SKM-1 (cell line): ENCODE data around the gene BLOC1S6.
A peak's percentile ranks its signal among the peaks of the same experiment; 100 is the strongest.

ENCODE experiments used
- DNase-seq: peaks from one replicate; lab custom pipeline; 2025; ENCODE audit not compliant: unreplicated experiment; lab: John Stamatoyannopoulos, UW

BLOC1S6 gene

DNA sequence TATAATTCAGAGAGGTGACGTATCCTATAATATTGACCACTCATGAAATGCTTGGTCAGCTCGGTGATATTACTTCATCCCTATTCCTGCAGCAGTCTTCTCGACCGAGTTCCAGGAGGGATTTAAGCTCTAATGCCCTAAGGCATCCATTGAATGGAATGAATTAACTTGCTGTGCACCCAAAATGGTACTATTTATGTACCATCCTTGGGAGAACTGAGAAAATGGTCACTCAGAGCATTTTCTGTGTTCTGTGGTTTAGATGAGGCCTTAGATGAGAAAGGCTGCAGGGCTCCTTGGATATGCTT is 638 bp downstream of the BLOC1S6 start:
- no peak for DNase-seq

DNA sequence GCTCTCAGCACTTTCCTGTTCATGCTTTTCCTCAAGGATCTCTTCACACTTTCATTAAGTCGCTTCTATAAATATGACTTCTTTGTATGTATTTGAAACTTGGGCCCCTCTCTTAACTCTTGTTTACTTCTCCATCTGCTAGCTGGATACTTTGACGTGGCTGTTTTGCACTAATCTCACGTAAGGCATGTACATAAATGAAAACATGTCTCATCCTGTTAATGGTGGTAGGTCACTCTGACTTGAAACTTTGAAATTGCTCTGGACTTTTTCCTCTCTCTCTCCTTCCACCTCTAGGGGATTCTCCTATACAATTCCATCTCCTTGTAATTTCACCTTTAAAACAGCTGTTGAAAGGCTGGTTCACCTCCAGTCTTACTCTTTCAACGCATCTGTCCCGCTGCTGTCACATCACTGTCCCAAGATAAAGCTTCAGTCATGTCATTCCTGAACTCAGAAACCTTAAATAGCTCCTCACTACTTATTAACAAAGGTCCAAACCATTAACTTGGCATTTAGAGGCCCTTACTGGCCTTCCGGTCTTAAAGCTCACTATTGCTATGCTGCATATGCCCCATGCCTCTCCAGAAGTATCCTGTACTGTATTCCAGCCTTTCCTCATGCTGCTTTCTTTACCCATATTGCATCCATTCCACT is 1.2 kb downstream of the BLOC1S6 start:
- no peak for DNase-seq

DNA sequence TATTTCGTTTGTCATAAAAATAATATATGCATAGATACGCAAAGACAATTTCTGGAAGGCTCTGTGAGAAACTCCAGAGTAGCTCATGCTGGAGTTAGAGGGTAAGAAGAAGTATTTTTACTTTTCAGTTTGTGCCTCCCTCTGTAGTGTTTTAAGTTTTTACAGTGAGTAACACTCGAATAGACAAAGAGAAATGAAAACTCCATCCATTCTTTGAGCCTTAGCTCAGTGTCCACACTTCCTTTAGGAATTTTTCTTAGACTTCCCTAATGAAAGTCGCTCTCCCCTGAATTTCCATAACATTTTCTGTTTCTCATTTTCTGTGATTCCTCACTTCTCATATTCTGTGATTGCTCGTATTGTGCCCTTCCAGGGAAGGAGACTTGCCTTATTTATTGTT is 2.1 kb downstream of the BLOC1S6 start:
- no peak for DNase-seq

DNA sequence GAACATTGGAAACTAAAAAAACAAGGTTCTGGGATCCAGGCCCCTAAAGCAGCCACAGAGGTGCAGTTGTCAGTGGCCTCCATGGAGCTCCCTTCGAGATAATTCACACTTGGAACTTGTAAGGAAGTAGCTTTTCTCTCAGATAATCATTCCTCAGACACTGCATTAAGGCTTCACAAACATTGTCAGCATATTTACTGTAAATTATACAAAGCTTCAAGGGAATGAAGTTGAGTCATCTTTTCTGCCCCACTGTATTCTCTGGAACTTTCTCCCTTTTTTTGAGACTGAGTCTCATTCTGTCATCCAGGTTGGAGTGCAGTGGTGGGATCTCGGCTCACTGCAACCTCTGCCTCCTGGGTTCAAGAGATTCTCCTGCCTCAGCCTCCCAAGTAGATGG is 7.1 kb downstream of the BLOC1S6 start:
- no peak for DNase-seq

DNA sequence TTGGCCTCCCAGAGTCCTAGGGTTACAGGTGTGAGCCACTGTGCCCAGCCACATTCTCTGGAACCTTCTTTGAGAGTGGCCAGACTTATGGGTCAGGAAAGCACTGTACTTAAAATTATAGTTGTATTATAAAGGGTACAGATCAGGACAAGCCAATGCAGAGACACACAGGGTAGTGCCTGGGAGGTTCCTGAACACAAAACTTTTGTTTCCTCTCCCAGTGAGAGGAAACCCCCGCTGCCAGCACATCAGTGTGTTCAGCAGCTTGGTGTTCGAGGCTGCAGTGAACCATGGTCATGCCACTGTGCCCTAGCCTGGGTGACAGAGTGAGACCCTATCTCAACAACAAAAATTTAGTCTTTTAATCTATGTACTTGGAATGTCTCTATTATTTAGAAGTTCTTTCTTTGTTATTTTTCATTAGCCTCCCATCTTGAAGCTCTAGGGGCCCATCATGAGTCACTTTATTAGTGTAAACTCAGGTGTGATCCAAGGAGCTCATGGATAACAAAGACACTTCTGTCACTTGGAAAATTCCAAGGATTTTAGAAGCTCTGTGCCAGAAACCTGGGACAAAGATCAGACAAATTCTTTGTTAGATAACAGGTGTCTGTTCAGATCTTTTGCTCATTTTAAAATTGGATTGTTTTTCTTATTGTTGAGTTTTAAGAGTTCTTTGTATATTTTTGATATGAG is 7.8 kb downstream of the BLOC1S6 start:
- DNase-seq: no peak

DNA sequence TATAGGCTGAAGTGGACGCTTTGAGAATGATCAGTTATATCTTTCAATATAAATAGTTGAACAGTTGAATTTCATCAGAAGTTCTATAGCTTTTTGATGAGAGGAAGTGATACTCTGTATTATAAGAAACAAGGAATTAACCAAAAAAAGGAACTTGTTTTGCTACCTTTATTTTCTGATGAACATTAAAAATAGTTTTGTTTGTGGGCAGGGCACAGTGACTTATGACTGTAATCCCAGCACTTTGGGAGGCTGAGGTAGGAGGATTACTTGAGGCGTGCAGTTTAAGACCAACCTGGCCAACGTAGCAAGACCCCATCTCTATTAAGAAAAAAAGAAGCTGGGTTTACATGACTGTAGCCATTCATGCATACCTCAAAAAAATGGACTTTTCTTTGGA is 16.7 kb downstream of the BLOC1S6 start:
- DNase-seq: no peak

DNA sequence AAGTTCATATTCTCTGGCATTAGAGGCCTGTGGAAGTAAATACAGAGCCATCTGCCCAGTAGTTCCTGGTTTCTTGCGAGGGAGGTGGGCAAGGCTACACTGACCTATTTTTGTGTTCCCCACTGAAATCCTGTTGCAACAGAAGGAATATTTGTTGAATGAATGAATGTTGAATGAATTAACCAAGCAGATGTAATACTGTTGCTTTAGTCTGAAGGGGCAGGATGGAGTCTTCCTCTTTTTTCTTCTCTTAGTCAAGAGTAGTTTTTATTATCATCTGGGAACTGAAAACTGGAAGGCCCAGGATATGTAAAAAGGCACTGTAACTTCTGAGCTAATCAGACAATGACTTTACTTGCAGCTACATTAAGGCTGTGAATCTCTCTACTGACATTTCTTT is 17.1 kb downstream of the BLOC1S6 start:
- DNase-seq: peak; percentile 57

DNA sequence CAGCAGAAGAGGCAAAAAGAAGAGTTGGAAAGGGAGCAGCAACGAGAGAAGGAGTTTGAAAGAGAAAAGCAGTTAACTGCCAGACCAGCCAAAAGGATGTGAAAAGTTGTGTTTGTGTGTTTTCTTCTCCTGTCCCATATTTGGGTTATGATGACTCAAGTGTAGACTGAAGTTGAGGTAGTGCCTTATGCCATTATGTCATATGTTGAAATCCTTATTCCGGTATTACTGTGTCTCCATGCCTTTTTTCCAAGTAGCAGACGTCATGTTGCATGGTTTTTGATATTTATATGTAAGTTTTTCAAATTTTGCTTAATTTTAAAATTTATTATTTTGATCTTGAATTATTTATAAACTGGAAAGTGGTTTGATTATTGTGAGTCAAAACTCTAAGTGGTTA is 19.2 kb downstream of the BLOC1S6 start:
- DNase-seq: no peak

DNA sequence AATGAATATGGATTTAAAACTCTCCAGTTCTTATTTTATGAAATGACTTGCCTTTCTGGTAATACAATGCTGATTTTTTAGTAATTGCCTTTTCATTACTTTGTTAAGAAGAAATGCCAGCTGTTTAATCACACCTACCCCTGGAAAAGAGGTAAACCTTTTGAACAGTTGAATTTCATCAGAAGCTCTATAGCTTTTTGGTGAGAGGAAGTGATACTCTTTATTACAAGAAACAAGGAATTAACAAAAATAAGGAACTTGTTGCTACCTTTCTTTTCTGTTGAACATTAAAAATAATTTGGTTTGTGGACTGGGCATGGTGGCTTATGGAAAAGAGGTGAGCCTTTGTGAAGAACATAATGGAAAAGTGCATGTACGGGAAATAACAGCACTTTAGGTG is 19.7 kb downstream of the BLOC1S6 start:
- no peak for DNase-seq

DNA sequence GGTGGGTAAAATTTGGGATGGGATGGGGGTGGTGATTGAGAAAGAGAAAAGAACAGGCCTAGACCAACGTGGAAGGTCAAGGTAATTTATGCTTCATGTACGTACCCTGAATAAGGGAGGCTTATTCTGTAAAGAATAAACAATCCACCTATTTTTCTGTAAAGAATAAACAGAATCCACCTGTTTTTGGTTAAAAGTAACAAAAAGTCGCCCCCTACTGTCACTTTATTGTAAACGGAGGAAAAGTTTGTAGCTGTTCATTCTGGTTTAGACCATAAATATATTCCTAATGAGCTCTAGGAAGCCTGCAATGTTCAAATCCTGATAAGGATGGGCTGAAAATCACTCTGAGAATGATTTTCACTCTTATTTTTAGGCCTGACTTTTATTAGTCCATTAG is 24.1 kb downstream of the BLOC1S6 start:
- DNase-seq: no peak

DNA sequence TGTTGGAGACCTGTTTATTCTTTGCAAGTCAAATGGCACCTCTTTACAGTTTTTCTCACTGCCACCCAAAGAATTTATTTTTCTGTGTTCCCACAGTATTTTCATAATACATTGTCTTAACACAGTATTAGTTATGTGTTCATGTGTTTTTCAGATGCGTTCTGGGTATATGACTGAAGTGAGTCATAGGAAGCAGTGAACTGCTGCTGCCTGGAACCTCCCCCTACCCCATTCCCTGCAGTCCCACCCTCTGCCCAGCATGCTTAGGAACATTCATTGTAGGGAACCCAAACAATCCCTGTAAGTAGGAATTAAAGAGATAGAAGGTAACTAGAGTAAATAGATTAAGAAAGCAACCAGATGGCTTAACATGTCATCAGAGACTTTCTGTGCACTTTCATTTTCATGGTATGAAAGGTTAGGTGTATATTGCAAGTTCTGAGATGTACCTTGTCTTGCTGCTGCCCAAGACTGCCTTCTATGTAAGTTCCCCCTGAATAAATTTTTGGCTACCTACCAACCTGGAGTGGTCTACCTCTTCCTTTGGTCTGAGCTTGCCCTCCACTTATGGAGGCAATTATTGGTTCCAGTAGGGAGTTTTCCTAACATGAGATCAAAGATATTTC is 25.7 kb downstream of the BLOC1S6 start:
- DNase-seq: no peak

DNA sequence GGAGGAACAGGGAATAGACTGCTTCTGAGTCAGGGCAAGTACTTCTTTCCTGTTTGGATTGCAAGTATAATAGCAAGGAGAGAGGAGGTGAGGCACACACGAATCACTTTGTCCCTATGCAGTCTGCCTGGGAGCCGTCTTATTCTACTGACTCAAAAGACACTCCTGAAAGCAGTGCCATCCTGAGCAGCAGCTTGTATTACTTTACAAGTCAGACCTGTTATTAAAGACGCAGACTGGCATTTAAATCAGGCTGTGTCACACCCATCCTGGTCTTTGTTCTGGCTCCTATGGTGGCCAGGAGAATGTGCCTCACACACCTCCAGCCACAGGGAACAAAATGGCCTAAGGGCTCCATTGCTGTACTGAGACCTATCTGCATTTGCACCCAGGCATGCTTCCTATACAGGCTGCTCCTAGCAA is 29.7 kb downstream of the BLOC1S6 start:
- DNase-seq: no peak

DNA sequence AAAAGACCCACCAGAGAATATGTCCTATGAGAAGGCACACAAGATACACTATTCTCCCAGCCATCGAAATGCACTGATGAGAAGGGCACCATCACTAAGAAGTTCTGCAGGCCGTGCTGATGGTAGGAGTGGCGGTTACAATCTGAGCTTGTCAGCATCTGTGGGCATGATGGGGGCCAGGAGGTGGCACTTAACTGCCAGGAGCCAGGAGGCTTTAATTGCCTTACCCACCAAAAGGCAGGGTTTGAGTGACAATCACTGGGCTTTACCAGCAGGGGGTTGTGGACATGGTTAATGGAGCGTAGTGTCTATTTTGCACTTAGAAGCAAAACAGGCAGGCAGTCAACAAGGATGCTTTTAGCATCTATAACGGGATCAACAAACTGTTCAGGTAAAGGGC is 31.6 kb downstream of the BLOC1S6 start:
- no peak for DNase-seq

DNA sequence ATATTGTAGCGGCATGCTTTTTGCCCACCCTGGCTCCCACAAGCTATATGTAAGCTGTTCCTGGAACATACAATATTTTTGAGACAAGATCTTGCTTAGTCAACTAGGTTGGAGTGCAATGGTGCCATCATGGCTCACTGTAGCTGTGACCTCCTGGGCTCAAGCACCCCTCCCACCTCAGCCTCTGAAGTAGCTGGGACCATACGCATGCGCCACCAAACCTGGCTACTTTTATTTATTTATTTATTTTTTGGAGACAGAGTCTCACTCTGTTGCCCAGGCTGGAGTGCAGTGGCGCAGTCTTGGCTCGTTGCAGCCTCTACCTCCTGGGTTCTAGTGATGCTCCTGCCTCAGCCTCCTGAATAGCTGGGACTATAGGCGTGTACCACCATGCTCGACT is 41.0 kb downstream of the BLOC1S6 start:
- DNase-seq: no peak

DNA sequence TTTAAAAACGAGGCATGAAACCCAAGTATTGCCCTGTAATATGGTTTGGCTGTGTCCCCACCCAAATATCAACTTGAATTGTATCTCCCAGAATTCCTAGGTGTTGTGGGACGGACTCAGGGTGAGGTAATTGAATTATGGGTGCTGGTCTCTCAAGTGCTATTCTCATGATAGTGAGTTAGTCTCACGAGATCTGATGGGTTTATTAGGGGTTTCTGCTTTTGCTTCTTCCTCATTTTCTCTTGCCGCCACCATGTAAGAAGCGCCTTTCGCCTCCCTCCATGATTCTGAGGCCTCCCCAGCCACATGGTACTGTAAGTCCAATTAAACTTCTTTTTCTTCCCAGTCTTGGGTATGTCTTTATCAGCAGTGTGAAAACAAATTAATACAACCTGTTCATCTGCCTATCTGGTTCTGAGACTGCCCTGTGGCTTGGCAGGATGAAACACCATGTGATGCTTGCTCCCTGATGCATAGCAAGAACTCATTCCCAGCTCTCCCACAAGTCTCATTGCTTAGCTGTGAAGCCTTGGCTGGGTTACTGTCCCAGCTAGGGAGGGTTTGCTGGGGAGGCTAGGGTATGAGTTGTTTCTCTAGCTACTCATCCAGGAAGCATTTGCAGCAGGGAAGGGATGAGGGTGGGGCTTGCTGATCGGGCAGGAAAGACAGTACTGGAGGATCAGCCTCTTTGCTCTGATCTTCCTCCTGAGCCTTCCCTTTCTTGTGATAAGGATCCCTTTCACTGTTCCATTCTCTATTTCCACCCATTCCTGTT is 43.9 kb downstream of the BLOC1S6 start:
- DNase-seq: no peak

DNA sequence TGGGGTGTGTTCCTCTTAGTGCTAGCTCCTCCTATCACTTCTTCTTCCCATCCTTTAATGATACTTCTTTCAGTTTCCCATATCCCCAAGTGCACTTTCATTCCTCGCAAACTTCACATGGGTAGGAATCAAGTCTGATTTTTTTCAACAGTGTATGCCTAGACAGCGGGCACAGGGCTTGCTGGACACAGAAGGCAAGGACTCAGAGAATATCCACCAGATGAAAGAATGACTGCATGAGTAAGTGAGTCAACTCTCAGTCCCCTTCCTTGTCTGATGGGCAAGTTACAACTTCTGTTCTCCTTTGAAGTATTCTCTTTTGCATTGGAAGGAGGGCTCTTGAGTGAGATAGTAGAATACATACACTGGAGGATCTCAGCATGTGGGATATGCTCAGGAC is 44.6 kb downstream of the BLOC1S6 start:
- peak; percentile 14 for DNase-seq

DNA sequence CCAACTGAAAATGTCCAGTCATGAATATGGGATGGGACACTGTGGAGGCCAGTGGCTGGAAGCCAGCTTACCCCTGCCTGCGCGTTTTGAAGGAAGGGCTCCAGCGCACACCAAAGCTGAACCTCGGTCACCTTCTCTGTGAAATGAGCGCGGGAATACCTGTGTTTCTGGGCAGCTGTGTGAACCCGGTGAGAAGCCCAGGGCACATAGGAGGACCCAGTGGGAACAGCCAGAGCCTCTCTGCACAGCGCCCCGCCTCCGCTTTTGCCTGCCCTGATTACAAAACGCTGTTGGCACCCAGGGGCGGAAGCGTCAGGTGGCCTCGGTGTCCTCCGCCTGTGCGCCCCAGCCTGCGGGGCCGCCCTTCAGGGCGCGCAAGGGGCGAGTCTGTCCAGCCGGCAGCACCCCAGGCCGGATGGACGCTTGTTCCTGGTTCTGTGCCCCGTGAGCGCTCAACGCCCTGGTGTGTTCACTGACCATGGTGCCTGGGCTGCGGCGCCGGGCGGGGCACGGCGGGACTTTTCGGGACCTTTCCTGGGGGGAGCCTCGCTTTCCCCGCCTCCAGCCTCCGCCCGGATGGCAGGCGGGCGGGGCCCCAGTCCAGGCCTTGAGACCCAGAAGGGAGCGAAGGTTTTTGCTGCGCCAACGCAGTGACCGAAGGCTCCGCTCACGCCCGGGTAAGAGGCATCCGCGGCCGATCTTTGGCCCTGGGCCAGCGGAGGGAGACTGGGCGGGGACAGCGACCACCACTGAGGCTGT is 47.4 kb downstream of the BLOC1S6 start, which contains the start of gene SQOR:
SQOR (plus strand) TSS at position 598 of the 759 bp plus-strand sequence. CDS start 23,895 bp downstream, outside the sequence.
- peak; percentile 75 for DNase-seq

DNA sequence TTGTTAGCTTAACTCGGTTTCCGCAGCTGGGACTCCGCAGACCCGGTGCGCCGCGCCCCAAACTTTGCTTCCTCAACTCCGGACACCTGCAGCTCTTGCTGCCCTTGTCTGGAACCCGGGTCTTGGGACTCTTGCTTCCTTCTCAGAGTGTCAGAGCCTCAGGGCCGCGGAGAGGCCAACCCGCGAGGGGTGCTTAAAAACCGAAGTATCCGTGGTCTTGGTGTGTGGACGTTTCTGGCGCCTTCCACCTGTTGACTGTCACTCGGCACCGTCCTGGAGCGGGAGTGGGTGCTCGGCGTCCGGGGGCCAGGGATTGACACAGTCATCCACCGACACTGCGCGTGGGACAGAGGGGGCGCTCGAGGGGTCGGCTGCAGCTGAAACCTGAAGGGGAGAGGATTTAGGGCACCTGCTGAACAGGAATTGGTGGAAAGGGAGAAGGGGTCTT is 48.0 kb downstream of the BLOC1S6 start:
- peak; percentile 68 for DNase-seq

DNA sequence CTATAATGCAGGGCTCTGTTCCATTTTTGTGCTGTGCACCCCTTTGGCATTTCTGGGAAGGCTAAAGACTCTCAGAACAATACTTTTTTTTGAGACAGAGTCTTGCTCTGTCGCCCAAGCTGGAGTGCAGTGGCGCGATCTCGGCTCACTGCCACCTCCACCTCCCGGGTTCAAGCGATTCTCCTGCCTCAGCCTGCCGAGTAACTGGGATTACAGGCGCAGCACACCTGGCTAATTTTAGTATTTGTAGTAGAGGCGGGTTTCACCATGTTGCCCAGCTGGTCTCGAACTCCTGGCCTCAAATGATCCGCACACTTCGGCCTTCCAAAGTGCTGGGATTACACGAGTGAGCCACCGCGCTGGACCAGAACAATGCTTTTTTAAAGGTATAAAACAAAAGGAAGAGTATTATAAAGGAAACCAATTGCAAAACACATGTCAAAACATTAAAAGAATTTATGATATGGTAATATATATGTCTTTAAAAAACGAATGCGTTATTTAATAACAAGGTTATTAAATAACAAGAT is 48.6 kb downstream of the BLOC1S6 start:
- DNase-seq: no peak

DNA sequence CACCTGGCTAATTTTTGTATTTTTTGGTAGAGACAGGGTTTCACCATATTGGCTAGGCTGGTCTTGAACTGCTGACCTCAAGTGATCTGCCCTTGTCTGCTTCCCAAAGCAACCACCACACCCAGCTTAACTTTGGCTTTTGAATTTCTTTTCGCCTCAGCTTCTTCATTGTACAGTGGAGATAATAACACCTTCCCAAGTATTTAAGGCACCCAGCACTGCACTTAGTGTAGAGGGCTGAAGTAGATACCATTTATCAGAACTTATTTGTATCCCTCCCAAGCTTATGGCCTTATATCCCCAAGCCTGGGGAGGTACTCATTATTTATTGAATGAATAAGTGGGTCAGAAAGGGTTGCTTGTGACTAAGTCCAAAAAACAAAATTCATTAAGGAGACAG is 50.0 kb downstream of the BLOC1S6 start:
- no peak for DNase-seq

DNA sequence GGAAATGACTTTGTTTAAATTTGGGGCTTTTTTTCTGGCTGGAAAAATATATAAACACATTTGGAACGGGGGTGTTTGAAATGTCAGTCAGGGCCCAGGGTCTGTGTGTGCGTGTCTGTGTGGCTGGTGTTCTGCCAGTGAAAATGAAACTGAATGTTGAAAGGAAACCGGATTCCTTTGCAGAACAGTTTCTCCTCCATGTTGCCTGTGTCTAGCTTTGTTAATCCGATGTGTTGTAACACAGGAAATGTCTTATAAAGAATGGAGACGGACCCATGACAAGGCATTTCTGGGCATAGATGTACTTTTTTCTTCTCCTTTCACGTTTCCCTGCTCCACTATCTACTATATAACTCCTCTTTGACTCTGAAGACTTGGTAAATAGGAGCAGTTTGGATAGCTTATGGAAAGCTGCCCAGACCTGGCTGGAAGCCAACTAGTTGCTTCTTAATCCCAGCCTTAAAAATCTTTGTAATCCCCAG is 50.4 kb downstream of the BLOC1S6 start:
- peak; percentile 86 for DNase-seq
